ENCODE results near the gene RPS5. TPM values are rescaled to one million over a fixed set of nuclear protein-coding genes. Genes with fewer than 3 reads are reported as not detected.
A peak's percentile ranks its signal among the peaks of the same experiment; 100 is the strongest.

Gene RPS5
- total and polyA plus RNA-seq, 9 of the 15 experiments (the other 6 are each of a cell fraction or from before 2014, with no cell fraction given): 1,228 to 3,570 (median 2,484) TPM

- POLR2A ChIA-PET: interaction anchor here (0.8 to 1.8 kb wide), 4 partner anchors 10 to 147 kb away, joined by 3 to 6 read pairs (median 4); partner anchors contain the start of genes ZBTB45 and ZNF497
- Histone ChIP-seq H3K27me3 (ENCODE audit: control insufficient read depth in 2 of 2, insufficient read depth in 2 of 2, low read length in 2 of 2) (no peaks in the 10 kb centered on the region), H3K4me3 (no peak overlapping the region), H4K20me1 (replicated peaks; ENCODE audit: control insufficient read depth, insufficient read depth, low read length) (no peaks in the 10 kb centered on the region), H2AFZ (ENCODE audit: low read depth, low read length) (no peak overlapping the region), H3K4me1 (replicated peaks in 1 of 2; ENCODE audit: control insufficient read depth in 2 of 2, insufficient read depth in 2 of 2, low read length in 2 of 2) (peaks cover 2 to 15% of the 10 kb centered on the region in 2 experiments; a peak in 2 of 5 replicates), H3K9me3 (replicated peaks; ENCODE audit: control insufficient read depth, insufficient read depth, low read depth, low read length) (no peaks in the 10 kb centered on the region), H3K27ac (ENCODE audit: extremely low read depth, low read depth, low read length) (no peak overlapping the region), H3K9me1 (ENCODE audit: control insufficient read depth, insufficient read depth, low read length) (no peaks in the 10 kb centered on the region), H3K9ac (ENCODE audit: insufficient read depth in 1 of 2, low read depth in 2 of 2, low read length in 2 of 2) (peak overlapping the region in 1 of 2 experiments; percentile 68; a peak in 1 of 4 replicates), H3K4me2 (ENCODE audit: insufficient read depth, low read length) (no peak overlapping the region), H3K79me2 (ENCODE audit: control insufficient read depth, insufficient read depth, low read length) (no peaks in the 10 kb centered on the region), H3K36me3 (ENCODE audit: control insufficient read depth, insufficient read depth, low read length) (no peaks in the 10 kb centered on the region)
- no TSS peak for BruUV-seq (replicated peaks)
- DNase-seq (ENCODE audit: extremely low read depth in 1 of 4, low spot score in 3 of 4) (no peak), ATAC-seq (peak; percentile 62), FAIRE-seq (peak; percentile 58)
- intact Hi-C loops (cut with micrococcal nuclease) (no loop called here), in situ Hi-C loops (cut with MboI) (no loop called here)
- CTCF ChIA-PET (ENCODE audit: low intra/inter-chr PET ratio): no interaction called here
- 32% methylated on average over 15 of the region's 15 CpGs for WGBS (ENCODE audit: insufficient coverage, low coverage, missing lambda C conversion rate)
- TF ChIP-seq ZNF316 (IDR thresholded peaks at IDR 0.05) (0 out of 2 replicates have a peak, but pooled peaks have one; percentile 23), RAD21 (CRISPR knock-in tag; conservative IDR thresholded peaks at IDR 0.05 in 1 of 2, IDR thresholded peaks at IDR 0.05 in 1 of 2) (0 out of 4 replicates have a peak, but pooled peaks of 1 of the 2 experiments have one; percentile 12), SPI1 (IDR thresholded peaks at IDR 0.05; ENCODE audit: borderline replicate concordance, low read depth, low read length) (no peak), CTCF (IDR thresholded peaks at IDR 0.05 in 2 of 3, conservative IDR thresholded peaks at IDR 0.05 in 1 of 3; ENCODE audit: insufficient read depth in 2 of 3, low read depth in 1 of 3, low read length in 3 of 3) (peak in 2 of 3 experiments; percentile 38 to 46; a peak in 3 of 6 replicates), ZNF518B (CRISPR knock-in tag; IDR thresholded peaks at IDR 0.05) (no peak)
These were observed 14.5 kb upstream of the RPS5 start for GRCh38 chr19:58372311-58373133.
